H4 (cell line): ENCODE measurements around the gene ZNRF1. TPM values are rescaled to one million over a fixed set of nuclear protein-coding genes. Genes with fewer than 3 reads are reported as not detected.

Source experiments
- DNase-seq: peaks from one replicate; pipeline ENCODE4 v3.0.0-alpha.2; 2015; ENCODE audit warnings: low spot score
- total RNA-seq: library from RNA; depleted of rRNA; stranded (reverse); fragments of >200 nt; shearing (Covaris generic); gene quantifications from 2 replicates; pipeline ENCODE4 v1.2.3, GENCODE V29; 2014

Gene ZNRF1
- total RNA-seq, 1 experiment from 2014 or later, result 3.8 TPM

GRCh38 chr16:75026892-75027391, 28.1 kb downstream of the ZNRF1 start:
- DNase-seq, result no peak

- no peak for DNase-seq
Measured at GRCh38 chr16:75027520-75028300, 28.9 kb downstream of the ZNRF1 start.

GRCh38 chr16:75028544-75029135, 29.8 kb downstream of the ZNRF1 start:
- DNase-seq, result no peak

- no peak for DNase-seq
Measured at GRCh38 chr16:75029854-75030253, 31.0 kb downstream of the ZNRF1 start.

GRCh38 chr16:75032655-75033054, 33.8 kb downstream of the ZNRF1 start:
- no peak for DNase-seq

- no peak for DNase-seq
Measured at GRCh38 chr16:75035410-75035968, 36.7 kb downstream of the ZNRF1 start.

GRCh38 chr16:75038036-75038858, 39.4 kb downstream of the ZNRF1 start:
- DNase-seq, result no peak

GRCh38 chr16:75039941-75040340, 41.1 kb downstream of the ZNRF1 start:
- DNase-seq, result no peak

- no peak for DNase-seq
Measured at GRCh38 chr16:75042426-75043174, 43.8 kb downstream of the ZNRF1 start.

GRCh38 chr16:75043175-75043895, 44.5 kb downstream of the ZNRF1 start:
- no peak for DNase-seq

- no peak for DNase-seq
Measured at GRCh38 chr16:75044800-75045361, 46.1 kb downstream of the ZNRF1 start.

- no peak for DNase-seq
Measured at GRCh38 chr16:75045424-75045823, 46.6 kb downstream of the ZNRF1 start.

- DNase-seq, result no peak
Measured at GRCh38 chr16:75048054-75048453, 49.2 kb downstream of the ZNRF1 start.

- no peak for DNase-seq
Measured at GRCh38 chr16:75048530-75048929, 49.7 kb downstream of the ZNRF1 start.

GRCh38 chr16:75052481-75053202, 53.8 kb downstream of the ZNRF1 start:
- no peak for DNase-seq

- peak; percentile 36 for DNase-seq
Measured at GRCh38 chr16:75053791-75054555, 55.1 kb downstream of the ZNRF1 start.

GRCh38 chr16:75054556-75054947, 55.7 kb downstream of the ZNRF1 start:
- DNase-seq, result no peak

- no peak for DNase-seq
Measured at GRCh38 chr16:75058806-75059205, 60.0 kb downstream of the ZNRF1 start.

GRCh38 chr16:75059411-75059810, 60.6 kb downstream of the ZNRF1 start:
- no peak for DNase-seq
